SU-DHL-6 (cell line): ENCODE measurements around the gene DTD2.

ENCODE experiments used
- CTCF ChIP-seq: fragments of 200-600 bp; sonication (generic); IDR thresholded peaks from one replicate; pipeline ENCODE4 v1.5.1; 2017; ENCODE audit warnings: antibody characterized with exemption, mild to moderate bottlenecking, low read length, moderate library complexity; ENCODE audit not compliant: insufficient read depth, poor library complexity, severe bottlenecking
- EZH2phosphoT487 ChIP-seq: fragments of 200-600 bp; sonication (generic), shearing (Covaris generic); conservative IDR thresholded peaks from 2 replicates; pipeline ENCODE4 v1.6.1; 2018; ENCODE audit warnings: mild to moderate bottlenecking, antibody characterized with exemption, low read length, moderate library complexity, mixed read lengths

GRCh38 chr14:31428011-31428410, 29.3 kb downstream of the DTD2 start:
- TF ChIP-seq CTCF (no peak), EZH2phosphoT487 (no peak)
